IPS-18a (cell line): Measurements from ENCODE around the gene FAS.

Source experiments
- H3K27ac ChIP-seq: one replicate; pipeline ENCODE4 v1.5.1; 2013; ENCODE audit warnings: low read length
- H3K27me3 ChIP-seq: one replicate; pipeline ENCODE4 v1.6.1; 2013; ENCODE audit warnings: mild to moderate bottlenecking, low read length; ENCODE audit not compliant: control insufficient read depth, insufficient read depth
- H3K36me3 ChIP-seq: one replicate; pipeline ENCODE4 v1.6.1; 2013; ENCODE audit warnings: low read depth, low read length; ENCODE audit not compliant: control insufficient read depth
- H3K4me1 ChIP-seq: one replicate; pipeline ENCODE4 v1.6.1; 2013; ENCODE audit warnings: low read depth, low read length; ENCODE audit not compliant: control insufficient read depth
- H3K4me3 ChIP-seq: one replicate; pipeline ENCODE4 v1.5.1; 2013; ENCODE audit warnings: low read length
- H3K9ac ChIP-seq: one replicate; pipeline ENCODE4 v1.6.1; 2013; ENCODE audit warnings: mild to moderate bottlenecking, low read length, moderate library complexity
- H3K9me3 ChIP-seq: one replicate; pipeline ENCODE4 v1.6.1; 2013; ENCODE audit warnings: low read depth, low read length; ENCODE audit not compliant: control insufficient read depth

Gene FAS

GRCh38 chr10:88957381-88957780, 33.2 kb upstream of the FAS start:
- Histone ChIP-seq H3K4me1 (no peaks in the 10 kb centered on the region), H3K4me3 (no peak overlapping the region), H3K9me3 (no peaks in the 10 kb centered on the region), H3K9ac (no peak overlapping the region), H3K27me3 (no peaks in the 10 kb centered on the region), H3K27ac (no peak overlapping the region), H3K36me3 (no peaks in the 10 kb centered on the region)

DNA sequence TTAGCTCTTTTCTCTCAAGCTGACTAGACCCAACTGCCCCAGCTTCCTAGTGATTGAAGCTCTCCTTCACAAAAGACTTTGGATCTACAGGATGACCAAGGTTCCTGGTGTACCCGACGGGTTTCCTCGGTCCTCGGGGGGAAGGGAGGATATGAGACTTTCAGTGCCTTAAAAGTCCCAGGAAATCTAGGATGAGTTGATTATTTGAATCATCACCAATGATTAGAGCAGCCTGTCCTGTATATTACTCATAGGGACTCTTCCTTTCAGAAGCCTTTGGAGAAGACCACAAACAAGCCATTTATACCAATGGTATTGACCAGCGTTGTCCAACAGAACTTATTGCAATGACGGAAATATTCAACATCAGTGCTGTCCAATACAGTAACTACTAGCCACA, 31.9 kb upstream of the FAS start:
- H3K4me3 ChIP-seq = no peak overlapping the region
- no peaks in the 10 kb centered on the region for H3K36me3 ChIP-seq
- no peaks in the 10 kb centered on the region for H3K27me3 ChIP-seq
- no peaks in the 10 kb centered on the region for H3K9me3 ChIP-seq
- H3K4me1 ChIP-seq = no peaks in the 10 kb centered on the region
- H3K9ac ChIP-seq = no peak overlapping the region
- no peak overlapping the region for H3K27ac ChIP-seq

DNA sequence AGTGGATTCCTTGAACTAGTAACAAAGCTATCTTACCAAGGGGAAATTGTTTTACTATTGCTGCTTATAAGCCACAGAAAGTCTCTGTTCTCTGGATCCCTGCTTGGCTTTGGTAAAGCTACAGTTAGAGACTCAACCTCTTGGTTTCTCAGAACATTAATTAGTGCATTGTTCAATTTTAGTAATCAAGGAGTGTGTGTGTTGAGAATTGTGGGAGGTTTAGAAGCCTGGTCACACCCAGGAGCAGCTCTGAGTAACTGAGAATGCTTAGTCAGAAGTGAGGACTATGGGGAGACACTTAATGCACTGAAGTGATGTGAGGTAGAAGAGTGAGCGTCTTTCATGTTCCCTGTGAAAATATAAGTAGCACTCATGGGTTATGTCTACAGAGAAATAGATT, 29.8 kb upstream of the FAS start:
- peaks cover 7% of the 10 kb centered on the region for H3K4me1 ChIP-seq
- no peak overlapping the region for H3K4me3 ChIP-seq
- no peak overlapping the region for H3K9ac ChIP-seq
- H3K36me3 ChIP-seq = no peaks in the 10 kb centered on the region
- H3K27me3 ChIP-seq = no peaks in the 10 kb centered on the region
- no peak overlapping the region for H3K27ac ChIP-seq
- H3K9me3 ChIP-seq = no peaks in the 10 kb centered on the region

- Histone ChIP-seq H3K4me3 (no peak overlapping the region), H3K4me1 (peaks cover 10% of the 10 kb centered on the region), H3K36me3 (no peaks in the 10 kb centered on the region), H3K9ac (no peak overlapping the region), H3K27me3 (no peaks in the 10 kb centered on the region), H3K9me3 (no peaks in the 10 kb centered on the region), H3K27ac (no peak overlapping the region)
Observed at GRCh38 chr10:88961266-88961665, 29.3 kb upstream of the FAS start.

DNA sequence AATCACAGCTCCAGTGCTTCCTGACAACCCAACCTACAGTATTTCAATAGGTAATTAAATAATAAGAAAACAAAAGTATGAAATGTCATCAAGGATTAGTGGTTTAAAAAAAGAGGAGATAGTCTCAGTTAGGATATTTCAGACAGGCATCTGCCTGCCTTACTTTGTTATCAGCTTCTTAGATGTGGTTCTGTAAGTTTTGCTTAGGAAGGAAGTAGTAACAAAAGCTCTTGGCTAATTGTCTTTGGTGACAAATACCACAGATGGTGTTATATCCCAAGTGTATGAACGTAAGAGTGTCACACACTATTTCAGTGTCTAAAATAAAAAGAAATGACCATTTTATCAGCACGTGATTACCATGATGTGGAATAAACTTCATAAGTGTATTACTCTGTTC, 28.3 kb upstream of the FAS start:
- Histone ChIP-seq H3K27ac (no peak overlapping the region), H3K9me3 (no peaks in the 10 kb centered on the region), H3K4me3 (no peak overlapping the region), H3K9ac (no peak overlapping the region), H3K36me3 (no peaks in the 10 kb centered on the region), H3K27me3 (no peaks in the 10 kb centered on the region), H3K4me1 (peaks cover 10% of the 10 kb centered on the region)

DNA sequence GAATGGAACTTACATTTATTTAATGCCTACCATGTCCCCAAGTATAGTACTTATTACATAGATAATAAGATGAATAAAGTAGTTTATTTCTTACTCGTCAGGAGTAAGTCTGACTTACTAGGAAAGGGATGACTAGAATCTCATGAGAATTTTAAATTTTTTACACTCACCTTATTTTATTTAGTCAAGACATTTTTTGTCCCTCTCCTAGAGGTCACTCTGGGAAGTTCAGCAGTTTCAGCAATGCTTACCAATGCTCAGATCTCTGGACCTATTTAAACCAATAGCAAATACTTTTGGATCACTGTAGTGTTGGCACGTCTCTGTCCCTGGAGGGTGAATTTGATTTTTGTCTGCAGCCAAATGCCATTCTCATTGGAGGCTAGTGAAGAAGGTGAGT, 27.3 kb upstream of the FAS start:
- no peaks in the 10 kb centered on the region for H3K27me3 ChIP-seq
- no peak overlapping the region for H3K4me3 ChIP-seq
- no peaks in the 10 kb centered on the region for H3K36me3 ChIP-seq
- H3K4me1 ChIP-seq = peaks cover 10% of the 10 kb centered on the region
- no peak overlapping the region for H3K9ac ChIP-seq
- H3K9me3 ChIP-seq = no peaks in the 10 kb centered on the region
- H3K27ac ChIP-seq = no peak overlapping the region

- no peak overlapping the region for H3K9ac ChIP-seq
- no peaks in the 10 kb centered on the region for H3K36me3 ChIP-seq
- H3K27me3 ChIP-seq = no peaks in the 10 kb centered on the region
- no peak overlapping the region for H3K4me3 ChIP-seq
- peaks cover 10% of the 10 kb centered on the region for H3K4me1 ChIP-seq
- H3K27ac ChIP-seq = no peak overlapping the region
- no peaks in the 10 kb centered on the region for H3K9me3 ChIP-seq
Observed at GRCh38 chr10:88964360-88964759, 26.2 kb upstream of the FAS start.

DNA sequence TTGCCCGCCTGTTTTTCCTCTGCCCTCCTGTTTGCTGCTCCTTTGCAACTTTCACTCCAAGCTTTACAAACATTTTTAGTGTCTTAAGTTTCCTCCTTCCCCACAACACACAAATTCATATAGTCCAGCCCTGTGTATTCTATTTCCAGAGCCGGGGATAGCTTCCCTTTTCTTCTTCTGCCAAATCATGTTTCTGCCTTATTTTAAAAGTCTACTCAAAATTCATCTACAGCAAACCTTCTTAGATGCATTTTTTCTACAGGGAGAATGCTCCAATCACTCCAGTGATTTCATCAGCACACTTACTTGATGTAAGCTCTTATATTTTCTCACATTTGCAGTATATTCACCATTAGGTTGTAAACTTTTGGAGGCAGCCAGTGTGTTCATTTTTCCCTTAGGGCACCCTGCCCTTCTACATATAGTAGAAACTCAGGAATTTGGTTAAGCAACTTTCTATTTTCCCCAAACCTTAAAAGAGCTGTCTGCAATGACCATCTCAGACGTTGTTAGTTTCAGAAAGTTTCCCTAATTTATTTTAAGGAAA, 25.7 kb upstream of the FAS start:
- no peaks in the 10 kb centered on the region for H3K36me3 ChIP-seq
- peaks cover 10% of the 10 kb centered on the region for H3K4me1 ChIP-seq
- H3K27ac ChIP-seq = no peak overlapping the region
- no peaks in the 10 kb centered on the region for H3K27me3 ChIP-seq
- no peak overlapping the region for H3K4me3 ChIP-seq
- H3K9ac ChIP-seq = no peak overlapping the region
- H3K9me3 ChIP-seq = no peaks in the 10 kb centered on the region

DNA sequence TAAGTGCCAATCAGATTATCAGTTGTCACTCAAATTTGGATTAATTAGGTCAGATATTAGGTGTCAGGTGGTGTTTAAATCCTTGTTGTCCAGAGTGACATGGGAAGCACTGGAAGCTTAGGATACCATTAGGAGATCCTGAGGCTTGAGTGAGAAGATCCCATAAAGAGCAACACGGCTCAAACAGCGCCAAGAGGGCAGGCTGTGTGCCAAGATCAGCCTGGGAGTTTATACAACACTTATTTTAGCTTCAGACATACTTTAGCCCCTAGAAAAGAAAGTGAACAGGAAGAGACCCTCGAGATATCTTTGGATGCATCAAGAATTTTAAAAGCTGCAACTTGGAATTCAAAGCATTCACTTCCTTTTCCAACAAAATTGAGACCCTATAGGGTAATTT, 23.8 kb upstream of the FAS start:
- no peak overlapping the region for H3K4me3 ChIP-seq
- no peaks in the 10 kb centered on the region for H3K27me3 ChIP-seq
- peaks cover 10% of the 10 kb centered on the region for H3K4me1 ChIP-seq
- H3K27ac ChIP-seq = no peak overlapping the region
- no peaks in the 10 kb centered on the region for H3K9me3 ChIP-seq
- no peak overlapping the region for H3K9ac ChIP-seq
- H3K36me3 ChIP-seq = no peaks in the 10 kb centered on the region

- no peak overlapping the region for H3K9ac ChIP-seq
- no peaks in the 10 kb centered on the region for H3K36me3 ChIP-seq
- no peak overlapping the region for H3K4me3 ChIP-seq
- H3K27ac ChIP-seq = no peak overlapping the region
- no peaks in the 10 kb centered on the region for H3K27me3 ChIP-seq
- no peaks in the 10 kb centered on the region for H3K9me3 ChIP-seq
- peaks cover 10% of the 10 kb centered on the region for H3K4me1 ChIP-seq
Observed at GRCh38 chr10:88968391-88968790, 22.2 kb upstream of the FAS start.

- no peak overlapping the region for H3K27ac ChIP-seq
- no peaks in the 10 kb centered on the region for H3K9me3 ChIP-seq
- H3K9ac ChIP-seq = no peak overlapping the region
- no peaks in the 10 kb centered on the region for H3K36me3 ChIP-seq
- no peak overlapping the region for H3K4me3 ChIP-seq
- no peaks in the 10 kb centered on the region for H3K27me3 ChIP-seq
- no peaks in the 10 kb centered on the region for H3K4me1 ChIP-seq
Observed at GRCh38 chr10:88971221-88972061, 19.2 kb upstream of the FAS start.

DNA sequence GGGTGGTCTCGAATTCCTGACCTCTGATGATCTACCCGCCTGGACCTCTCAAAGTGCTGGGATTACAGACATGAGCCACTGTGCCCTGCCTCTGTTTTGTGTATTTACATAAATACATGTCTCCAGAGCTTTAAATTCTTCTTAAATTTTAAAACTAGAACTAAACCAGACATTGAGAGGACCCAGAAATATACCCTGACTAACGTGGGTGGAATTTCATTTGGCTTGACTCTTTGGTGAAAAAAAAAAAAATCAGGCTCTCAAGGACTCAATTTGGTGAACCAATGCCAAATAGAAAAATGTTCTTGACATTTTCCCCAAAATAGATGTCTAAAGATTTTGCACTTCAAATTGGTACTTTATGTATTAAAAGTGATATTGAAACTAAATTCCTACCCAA, 16.6 kb upstream of the FAS start:
- Histone ChIP-seq H3K36me3 (no peaks in the 10 kb centered on the region), H3K27ac (no peak overlapping the region), H3K4me1 (no peaks in the 10 kb centered on the region), H3K9ac (no peak overlapping the region), H3K9me3 (no peaks in the 10 kb centered on the region), H3K4me3 (no peak overlapping the region), H3K27me3 (no peaks in the 10 kb centered on the region)
